GM19397 (cell line): ENCODE data around the gene PALM.

ENCODE experiments used
- ATAC-seq: cut with Tn5 transposase; IDR thresholded peaks from one replicate; pipeline ENCODE4 v1.9.1; 2021; ENCODE audit warnings: mild to moderate bottlenecking, moderate library complexity; ENCODE audit not compliant: unreplicated experiment

The PALM gene

GRCh38 chr19:750640-751423, 42.1 kb downstream of the PALM start, which contains the start of gene MISP:
Gene MISP (plus strand): TSS chr19:751112. CDS start chr19:756947, 5,835 bp downstream.
- ATAC-seq, result no peak

- ATAC-seq, result no peak
Observed at GRCh38 chr19:751501-752341, 43.0 kb downstream of the PALM start.

- no peak for ATAC-seq
Observed at GRCh38 chr19:752652-753517, 44.1 kb downstream of the PALM start.

DNA sequence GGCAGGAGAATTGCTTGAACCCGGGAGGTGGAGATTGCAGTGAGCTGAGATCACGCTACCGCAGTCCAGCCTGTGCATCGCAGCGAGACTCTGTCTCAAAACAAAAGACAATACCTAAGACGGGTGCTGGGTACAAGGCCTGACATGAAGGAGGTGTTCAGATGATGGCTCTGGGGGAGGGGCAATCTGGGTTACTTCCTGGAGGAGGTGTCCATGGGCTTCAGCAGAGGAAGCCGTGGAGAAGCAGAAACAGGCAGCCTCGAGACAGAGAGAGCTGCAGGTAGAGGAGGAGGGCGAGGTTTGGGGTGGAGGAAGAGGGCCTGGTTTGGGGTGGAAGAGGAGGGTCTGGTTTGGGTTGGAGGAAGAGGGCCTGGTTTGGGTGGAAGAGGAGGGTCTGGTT, 45.8 kb downstream of the PALM start:
- ATAC-seq, result no peak

GRCh38 chr19:755063-755462, 46.3 kb downstream of the PALM start:
- no peak for ATAC-seq

DNA sequence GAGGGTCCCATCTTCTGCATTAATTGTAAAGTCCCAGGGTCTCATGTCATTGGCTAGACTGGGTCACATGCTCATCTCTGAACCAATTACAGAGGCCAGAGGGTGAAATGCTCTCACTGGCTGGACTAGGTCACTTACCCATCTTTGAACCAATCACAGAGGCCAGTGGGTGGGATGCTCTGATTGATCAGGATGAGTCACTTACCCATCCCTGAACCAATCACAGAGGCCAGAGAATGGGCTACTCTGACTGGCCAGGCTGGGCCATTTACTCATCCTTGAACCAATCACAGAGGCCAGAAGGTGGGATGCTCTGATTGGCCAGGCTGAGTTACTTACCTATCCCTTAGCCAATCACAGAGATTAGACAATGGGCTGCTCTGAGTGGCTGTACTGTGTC, 47.5 kb downstream of the PALM start:
- ATAC-seq, result no peak

DNA sequence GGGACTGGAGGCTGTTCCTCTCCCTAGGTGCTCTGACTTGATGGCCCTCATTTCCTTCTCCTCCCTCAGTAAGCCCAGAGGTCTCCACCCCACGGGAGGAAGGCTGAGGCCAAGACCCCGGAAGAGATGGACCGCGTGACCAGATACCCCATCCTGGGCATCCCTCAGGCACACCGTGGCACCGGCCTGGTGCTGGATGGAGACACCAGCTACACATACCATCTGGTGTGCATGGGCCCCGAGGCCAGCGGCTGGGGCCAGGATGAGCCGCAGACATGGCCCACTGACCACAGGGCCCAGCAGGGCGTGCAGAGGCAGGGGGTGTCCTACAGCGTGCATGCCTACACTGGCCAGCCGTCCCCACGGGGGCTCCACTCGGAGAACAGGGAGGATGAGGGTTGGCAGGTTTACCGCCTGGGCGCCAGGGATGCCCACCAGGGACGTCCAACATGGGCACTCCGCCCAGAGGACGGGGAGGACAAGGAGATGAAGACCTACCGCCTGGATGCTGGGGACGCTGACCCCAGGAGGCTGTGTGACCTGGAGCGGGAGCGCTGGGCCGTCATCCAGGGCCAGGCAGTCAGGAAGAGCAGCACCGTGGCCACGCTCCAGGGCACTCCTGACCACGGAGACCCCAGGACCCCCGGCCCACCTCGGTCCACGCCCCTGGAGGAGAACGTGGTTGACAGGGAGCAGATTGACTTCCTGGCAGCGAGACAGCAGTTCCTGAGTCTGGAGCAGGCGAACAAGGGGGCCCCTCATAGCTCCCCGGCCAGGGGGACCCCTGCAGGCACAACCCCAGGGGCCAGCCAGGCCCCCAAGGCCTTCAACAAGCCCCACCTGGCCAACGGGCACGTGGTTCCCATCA, 48.3 kb downstream of the PALM start:
- no peak for ATAC-seq

- ATAC-seq, result no peak
Observed at GRCh38 chr19:757811-758668, 49.3 kb downstream of the PALM start.

DNA sequence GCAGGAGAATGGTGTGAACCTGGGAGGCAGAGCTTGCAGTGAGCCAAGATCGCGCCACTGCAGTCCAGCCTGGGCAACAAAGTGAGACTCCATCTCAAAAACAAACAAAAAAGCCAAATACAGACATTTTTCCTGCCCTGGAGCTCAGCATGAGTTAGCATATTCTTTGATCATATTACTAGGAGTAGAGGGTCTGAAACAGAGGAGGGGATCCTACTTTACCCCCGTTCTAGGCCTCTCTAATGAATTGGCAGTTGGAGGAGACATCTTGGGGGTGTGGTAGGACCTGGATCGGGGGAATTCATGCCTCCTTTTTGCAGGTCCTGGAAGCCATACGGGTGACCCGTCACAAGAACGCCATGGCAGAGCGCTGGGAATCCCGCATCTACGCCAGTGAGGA, 54.4 kb downstream of the PALM start:
- ATAC-seq, result no peak

- no peak for ATAC-seq
Observed at GRCh38 chr19:763869-764268, 55.1 kb downstream of the PALM start.

DNA sequence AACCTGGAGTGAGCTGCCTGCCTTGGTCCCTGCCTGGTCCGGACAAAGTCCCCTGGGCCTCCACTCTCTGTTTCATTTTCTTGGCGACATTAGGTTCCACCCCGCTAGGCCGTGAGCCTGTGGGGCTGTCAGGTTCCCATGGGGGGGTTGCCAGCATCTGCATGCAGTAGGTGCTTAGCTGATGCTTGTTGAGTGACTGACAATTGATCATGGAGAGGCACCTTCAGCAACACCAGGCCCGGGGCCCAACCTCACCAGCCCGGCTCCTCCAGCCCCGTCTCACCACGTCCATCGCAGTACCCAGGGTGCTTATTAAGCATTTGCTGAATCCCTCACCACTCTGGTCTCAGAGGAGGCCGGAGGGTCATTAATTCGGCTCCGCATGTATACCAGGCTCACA, 55.6 kb downstream of the PALM start:
- no peak for ATAC-seq

- no peak for ATAC-seq
Observed at GRCh38 chr19:765179-765738, 56.5 kb downstream of the PALM start.

DNA sequence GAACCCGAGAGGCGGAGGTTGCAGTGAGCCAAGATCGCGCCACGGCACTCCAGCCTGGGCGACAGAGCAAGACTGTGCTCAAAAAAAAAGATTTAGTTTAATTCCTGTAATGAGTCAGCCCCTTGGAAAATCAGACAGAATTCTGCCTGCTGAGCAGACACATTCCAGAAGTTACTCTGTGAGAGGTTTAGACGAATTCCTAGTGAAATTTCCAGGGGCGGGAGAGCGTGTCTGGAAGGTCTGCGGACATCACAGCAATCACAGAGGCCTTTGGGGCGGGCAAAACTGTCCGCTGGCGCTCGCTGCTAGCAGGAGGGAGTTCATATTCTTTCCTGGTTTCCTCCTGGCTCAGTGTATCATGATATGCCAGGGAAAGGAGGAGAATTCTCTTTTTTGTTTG, 59.7 kb downstream of the PALM start:
- ATAC-seq, result no peak

DNA sequence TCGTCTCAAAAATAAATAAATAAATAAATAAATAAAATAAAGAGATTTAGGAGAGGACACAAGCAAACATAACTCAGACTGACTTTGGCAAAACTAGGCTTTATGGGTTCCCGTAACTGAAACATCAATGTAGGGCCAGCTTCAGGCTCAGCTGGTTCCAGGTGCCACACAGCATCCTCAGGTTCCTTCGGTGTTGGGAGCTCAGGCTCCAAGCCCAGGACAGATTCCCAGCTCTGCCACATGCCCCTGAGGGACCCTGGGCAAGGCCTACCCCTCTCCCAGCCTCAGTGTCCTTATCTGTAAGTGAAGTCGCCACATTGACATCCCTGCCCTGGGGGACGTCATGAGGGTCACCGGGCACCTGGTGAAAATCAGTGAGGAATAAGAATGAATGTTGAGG, 60.9 kb downstream of the PALM start:
- no peak for ATAC-seq

DNA sequence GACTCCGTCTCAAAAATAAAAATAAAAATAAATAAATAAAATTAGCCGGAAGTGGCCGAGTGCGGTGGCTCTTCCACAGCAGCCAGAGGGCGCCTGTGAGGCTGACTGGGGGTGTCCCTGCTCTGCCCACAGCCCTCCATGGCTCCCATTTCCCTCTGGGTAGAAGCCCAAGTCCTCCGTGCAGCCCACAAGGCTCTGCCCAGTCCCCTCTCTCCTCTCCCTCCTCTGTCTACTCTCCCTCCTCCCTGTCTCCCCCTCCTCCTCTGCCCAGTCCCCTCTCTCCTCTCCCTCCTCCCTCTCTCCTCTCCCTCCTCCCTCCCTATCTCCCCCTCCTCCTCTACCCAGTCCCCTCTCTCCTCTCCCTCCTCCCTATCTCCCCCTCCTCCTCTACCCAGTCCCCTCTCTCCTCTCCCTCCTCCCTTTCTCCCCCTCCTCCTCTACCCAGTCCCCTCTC, 62.6 kb downstream of the PALM start:
- ATAC-seq, result no peak

- no peak for ATAC-seq
Observed at GRCh38 chr19:772063-772462, 63.3 kb downstream of the PALM start.

DNA sequence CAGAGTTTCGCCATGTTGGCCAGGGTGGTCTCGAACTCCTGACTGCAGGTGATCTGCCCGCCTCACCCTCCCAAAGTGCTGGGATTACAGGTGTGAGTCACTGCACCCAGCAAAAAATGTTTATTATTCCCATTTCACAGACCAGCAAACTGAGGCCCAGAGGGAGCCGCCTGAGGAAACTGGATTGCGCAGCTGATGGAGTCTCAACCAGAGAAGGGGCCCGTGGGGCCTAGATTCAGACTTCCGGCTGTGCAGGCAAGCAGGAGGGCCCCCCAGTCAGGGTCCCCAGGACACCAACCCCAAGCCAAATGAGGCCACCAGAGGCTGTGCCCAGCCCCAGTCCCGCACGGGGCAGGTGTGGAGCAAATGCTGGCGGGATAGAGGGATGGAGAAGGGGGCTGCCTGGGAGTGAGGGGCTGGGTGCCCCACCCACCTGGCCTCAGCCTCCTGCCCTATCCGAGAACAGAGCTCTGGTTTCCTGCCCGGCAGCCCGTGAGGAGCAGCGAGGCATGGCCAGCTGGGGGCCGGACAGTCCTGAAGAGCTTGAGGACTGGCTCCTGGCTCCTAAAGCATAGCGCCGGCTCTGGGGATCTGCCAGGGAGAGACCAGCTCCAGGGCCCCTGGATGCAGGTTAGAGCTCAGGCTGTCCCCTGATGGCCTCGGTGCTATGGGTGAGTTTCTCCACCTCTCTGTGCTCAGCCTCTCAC, 64.1 kb downstream of the PALM start:
- ATAC-seq, result no peak

DNA sequence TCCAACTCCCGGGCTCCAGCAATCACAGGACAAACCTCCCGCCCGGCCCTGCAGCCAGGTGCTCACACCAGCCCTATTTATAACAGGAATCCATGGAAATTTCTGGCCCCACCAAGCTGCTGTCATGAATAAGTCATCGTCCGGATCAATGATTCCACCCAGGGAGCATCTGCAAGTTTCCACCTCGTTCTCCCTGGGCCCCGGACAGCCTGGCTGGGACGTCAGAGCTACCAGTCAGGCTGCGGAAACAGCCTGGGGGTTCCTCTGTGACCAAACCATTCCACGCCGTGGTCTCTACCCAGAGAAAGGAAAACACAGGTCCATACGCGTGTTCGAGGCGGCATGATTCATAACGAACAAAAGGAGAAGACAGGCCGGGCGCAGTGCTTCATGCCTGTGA, 67.8 kb downstream of the PALM start:
- no peak for ATAC-seq
